ENCODE measurements around the gene ASPG. TPM values are rescaled to one million over a fixed set of nuclear protein-coding genes. Genes with fewer than 3 reads are reported as not detected.

The ASPG gene
- polyA plus RNA-seq, 3 donors: 0.01 TPM; not detected in 2

- Mint-ChIP-seq H3K27me3 (ENCODE audit: low read depth in 3 of 3) (peaks cover 1 to 9% (median 6%) of the 10 kb centered on the region in 3 donors), H3K9me3 (peaks cover 0 to 3% (median 0%) of the 10 kb centered on the region in 7 donors), H3K4me3 (no peak overlapping the region), H3K36me3 (peaks cover 51 to 76% of the 10 kb centered on the region in 2 donors), H3K4me1 (no peaks in the 10 kb centered on the region), H3K27ac (no peak overlapping the region)
- Histone ChIP-seq H3K36me3 (replicated peaks in 1 of 2; ENCODE audit: control insufficient read depth in 1 of 2, insufficient read depth in 2 of 2, low read length in 2 of 2) (peaks cover 0 to 43% of the 10 kb centered on the region in 2 donors), H3K9ac (ENCODE audit: insufficient read depth, low read length, poor library complexity, severe bottlenecking) (no peak overlapping the region), H3K27ac (ENCODE audit: low read depth in 1 of 2, low read length in 2 of 2) (no peak overlapping the region), H3K9me3 (replicated peaks in 1 of 2; ENCODE audit: control insufficient read depth in 1 of 2, insufficient read depth in 1 of 2, low read length in 2 of 2) (no peaks in the 10 kb centered on the region), H4K20me1 (ENCODE audit: insufficient read depth, low read length) (no peaks in the 10 kb centered on the region), H3K79me2 (ENCODE audit: insufficient read depth, low read length) (no peaks in the 10 kb centered on the region), H3K4me1 (ENCODE audit: control insufficient read depth in 1 of 2, insufficient read depth in 2 of 2, low read length in 2 of 2) (no peaks in the 10 kb centered on the region), H3K4me3 (replicated peaks in 1 of 3; ENCODE audit: low read depth in 2 of 3, low read length in 3 of 3) (no peak overlapping the region), H3K4me2 (replicated peaks; ENCODE audit: extremely low read depth, low read length, poor library complexity, severe bottlenecking) (no peak overlapping the region), H3K27me3 (ENCODE audit: control insufficient read depth in 2 of 2, insufficient read depth in 2 of 2, low read length in 2 of 2) (no peaks in the 10 kb centered on the region), H2AFZ (ENCODE audit: insufficient read depth, low read depth, low read length, poor library complexity, severe bottlenecking) (no peak overlapping the region)
- TF ChIP-seq, protein P1, sequence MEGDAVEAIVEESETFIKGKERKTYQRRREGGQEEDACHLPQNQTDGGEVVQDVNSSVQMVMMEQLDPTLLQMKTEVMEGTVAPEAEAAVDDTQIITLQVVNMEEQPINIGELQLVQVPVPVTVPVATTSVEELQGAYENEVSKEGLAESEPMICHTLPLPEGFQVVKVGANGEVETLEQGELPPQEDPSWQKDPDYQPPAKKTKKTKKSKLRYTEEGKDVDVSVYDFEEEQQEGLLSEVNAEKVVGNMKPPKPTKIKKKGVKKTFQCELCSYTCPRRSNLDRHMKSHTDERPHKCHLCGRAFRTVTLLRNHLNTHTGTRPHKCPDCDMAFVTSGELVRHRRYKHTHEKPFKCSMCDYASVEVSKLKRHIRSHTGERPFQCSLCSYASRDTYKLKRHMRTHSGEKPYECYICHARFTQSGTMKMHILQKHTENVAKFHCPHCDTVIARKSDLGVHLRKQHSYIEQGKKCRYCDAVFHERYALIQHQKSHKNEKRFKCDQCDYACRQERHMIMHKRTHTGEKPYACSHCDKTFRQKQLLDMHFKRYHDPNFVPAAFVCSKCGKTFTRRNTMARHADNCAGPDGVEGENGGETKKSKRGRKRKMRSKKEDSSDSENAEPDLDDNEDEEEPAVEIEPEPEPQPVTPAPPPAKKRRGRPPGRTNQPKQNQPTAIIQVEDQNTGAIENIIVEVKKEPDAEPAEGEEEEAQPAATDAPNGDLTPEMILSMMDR (IDR thresholded peaks at IDR 0.05): no peak
- DNase-seq: no peak
- intact Hi-C loops (cut with micrococcal nuclease): no loop called here
- no CpG with 5 or more reads among the region's 5 CpGs for WGBS (ENCODE audit: insufficient coverage)
Observed at GRCh38 chr14:104051092-104051813, 34.2 kb upstream of the ASPG start.

- no peak for DNase-seq
- H3K27me3 ChIP-seq (ENCODE audit: control insufficient read depth in 2 of 2, insufficient read depth in 2 of 2, low read length in 2 of 2): no peaks in the 10 kb centered on the region
- no peak overlapping the region for H2AFZ ChIP-seq (ENCODE audit: insufficient read depth, low read depth, low read length, poor library complexity, severe bottlenecking)
- H3K4me3 Mint-ChIP-seq: no peak overlapping the region
- no peak overlapping the region for H3K9ac ChIP-seq (ENCODE audit: insufficient read depth, low read length, poor library complexity, severe bottlenecking)
- H3K79me2 ChIP-seq (ENCODE audit: insufficient read depth, low read length): no peaks in the 10 kb centered on the region
- no peak overlapping the region for H3K27ac ChIP-seq (ENCODE audit: low read depth in 1 of 2, low read length in 2 of 2)
- H3K4me1 ChIP-seq (ENCODE audit: control insufficient read depth in 1 of 2, insufficient read depth in 2 of 2, low read length in 2 of 2): no peaks in the 10 kb centered on the region
- peaks cover 37 to 55% of the 10 kb centered on the region in 2 donors for H3K36me3 Mint-ChIP-seq
- no peak overlapping the region for H3K27ac Mint-ChIP-seq
- H3K9me3 ChIP-seq (replicated peaks in 1 of 2; ENCODE audit: control insufficient read depth in 1 of 2, insufficient read depth in 1 of 2, low read length in 2 of 2): no peaks in the 10 kb centered on the region
- H4K20me1 ChIP-seq (ENCODE audit: insufficient read depth, low read length): no peaks in the 10 kb centered on the region
- H3K27me3 Mint-ChIP-seq (ENCODE audit: low read depth in 3 of 3): peaks cover 0 to 15% (median 5%) of the 10 kb centered on the region in 3 donors
- H3K4me3 ChIP-seq (replicated peaks in 1 of 3; ENCODE audit: low read depth in 2 of 3, low read length in 3 of 3): no peak overlapping the region
- H3K36me3 ChIP-seq (replicated peaks in 1 of 2; ENCODE audit: control insufficient read depth in 1 of 2, insufficient read depth in 2 of 2, low read length in 2 of 2): peaks cover 0 to 43% of the 10 kb centered on the region in 2 donors
- peaks cover 0 to 3% (median 0%) of the 10 kb centered on the region in 7 donors for H3K9me3 Mint-ChIP-seq
- H3K4me1 Mint-ChIP-seq: no peaks in the 10 kb centered on the region
- intact Hi-C loops (cut with micrococcal nuclease): no loop called here
- 91% methylated on average over 16 of the region's 16 CpGs for WGBS (ENCODE audit: insufficient coverage)
- TF ChIP-seq, protein P1 (IDR thresholded peaks at IDR 0.05): no peak
- no peak overlapping the region for H3K4me2 ChIP-seq (replicated peaks; ENCODE audit: extremely low read depth, low read length, poor library complexity, severe bottlenecking)
Observed at GRCh38 chr14:104054222-104054905, 31.1 kb upstream of the ASPG start.

All from CD14-positive monocyte (primary cell).